AG08396 (cell line): Measurements from ENCODE around the gene HBB.

Experiments
- DNase-seq: peaks from one replicate; pipeline ENCODE4 v3.0.0; 2012; ENCODE audit warnings: low spot score, mixed read lengths

HBB gene

GRCh38 chr11:5247472-5248192, 20.8 kb upstream of the HBB start:
- DNase-seq = no peak

GRCh38 chr11:5246772-5247471, 20.1 kb upstream of the HBB start:
- no peak for DNase-seq

DNA sequence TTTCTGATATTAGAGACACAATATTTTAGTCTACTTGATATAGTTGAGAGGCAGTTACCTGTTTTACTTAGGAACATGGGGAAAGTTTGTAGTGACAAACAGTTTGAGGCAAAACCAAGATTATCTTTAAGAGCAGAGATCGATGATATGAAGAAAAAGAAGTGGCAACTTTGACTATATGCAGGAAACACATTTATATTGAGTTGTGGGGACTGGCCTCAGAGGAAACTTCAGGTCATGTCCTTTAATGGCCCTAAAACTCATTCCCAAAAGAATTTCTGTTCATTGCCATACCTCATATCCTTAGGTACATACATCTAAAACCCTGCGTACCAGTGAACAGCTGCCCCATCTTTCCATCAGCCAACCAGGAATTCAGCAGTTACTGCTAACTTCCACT, 18.3 kb upstream of the HBB start:
- DNase-seq = no peak

DNA sequence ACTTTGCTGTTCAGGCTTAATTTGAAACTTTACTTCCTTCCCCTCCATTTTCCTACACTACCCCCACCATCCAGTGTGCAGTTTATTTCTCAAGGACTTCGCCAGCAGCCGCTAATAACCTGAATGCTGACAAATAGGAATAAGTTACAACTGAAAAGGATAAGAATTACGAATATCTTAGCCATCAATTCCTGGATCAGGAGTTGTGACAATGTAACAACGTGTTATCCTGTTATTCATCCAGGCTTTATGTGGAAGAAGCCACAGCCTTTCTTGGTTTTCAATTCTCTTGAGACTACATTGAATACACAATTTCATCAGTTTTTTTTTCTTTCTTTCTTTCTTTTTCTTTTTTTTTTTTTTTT, 16.9 kb upstream of the HBB start:
- no peak for DNase-seq

- DNase-seq = no peak
These were observed 16.3 kb upstream of the HBB start for GRCh38 chr11:5242933-5243815.

DNA sequence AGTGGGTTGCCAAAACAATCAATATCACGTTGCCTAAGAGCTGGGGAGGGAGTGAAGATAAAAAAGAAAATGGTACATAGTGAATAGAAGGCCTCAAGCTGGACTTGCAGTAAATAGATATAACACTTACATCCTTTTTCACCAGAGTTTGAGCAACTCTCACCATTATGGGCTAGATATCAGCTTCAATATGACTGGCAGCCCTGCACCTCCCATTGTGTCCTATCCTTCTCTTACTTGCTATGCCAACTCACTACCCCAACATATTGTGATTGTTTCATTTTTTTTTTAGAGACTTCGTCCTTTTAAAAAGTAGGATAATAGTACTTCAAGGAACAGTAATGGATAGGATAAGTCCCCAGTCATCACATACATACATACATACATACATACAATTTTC, 15.3 kb upstream of the HBB start:
- no peak for DNase-seq

GRCh38 chr11:5241458-5241857, 14.6 kb upstream of the HBB start:
- no peak for DNase-seq

- no peak for DNase-seq
These were observed 13.6 kb upstream of the HBB start for GRCh38 chr11:5240458-5240857.

GRCh38 chr11:5240056-5240455, 13.2 kb upstream of the HBB start:
- no peak for DNase-seq

DNA sequence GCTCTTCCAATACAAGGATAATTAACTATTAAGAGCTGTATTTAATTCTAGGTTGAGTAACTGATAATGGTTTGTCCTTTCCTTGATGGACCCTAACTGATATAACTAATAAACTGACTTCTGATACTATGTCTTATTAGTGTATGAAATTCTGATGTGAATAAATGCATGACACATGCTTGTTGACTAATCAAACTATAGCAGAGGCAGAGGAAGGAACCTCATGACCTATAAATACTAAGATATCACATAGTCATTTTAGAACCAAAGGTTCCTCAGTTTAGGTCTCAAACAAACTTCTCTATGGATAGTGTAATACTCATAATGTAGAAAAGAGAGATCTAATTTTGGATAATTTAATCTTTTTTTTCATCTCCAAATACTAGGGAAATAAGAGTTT, 12.2 kb upstream of the HBB start:
- no peak for DNase-seq

DNA sequence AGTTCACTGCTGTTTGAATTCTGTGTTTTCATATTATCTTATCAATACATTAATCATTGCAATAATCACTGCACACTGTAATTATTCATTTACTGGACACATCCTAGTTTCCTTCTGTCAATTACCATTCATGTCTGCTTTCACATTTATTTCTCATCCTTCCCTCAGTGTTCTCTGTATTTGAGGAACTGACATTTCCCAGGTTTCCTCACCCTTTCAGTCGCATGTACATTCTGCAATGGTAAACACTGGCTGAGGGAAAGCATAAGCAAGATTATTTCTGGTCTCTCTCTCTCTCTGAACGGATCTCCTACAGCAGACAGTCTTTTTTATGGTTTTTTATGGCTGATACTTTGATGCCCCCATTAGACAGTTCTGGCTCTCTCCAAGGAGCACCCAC, 11.6 kb upstream of the HBB start:
- no peak for DNase-seq

GRCh38 chr11:5237420-5237819, 10.5 kb upstream of the HBB start:
- DNase-seq = no peak

DNA sequence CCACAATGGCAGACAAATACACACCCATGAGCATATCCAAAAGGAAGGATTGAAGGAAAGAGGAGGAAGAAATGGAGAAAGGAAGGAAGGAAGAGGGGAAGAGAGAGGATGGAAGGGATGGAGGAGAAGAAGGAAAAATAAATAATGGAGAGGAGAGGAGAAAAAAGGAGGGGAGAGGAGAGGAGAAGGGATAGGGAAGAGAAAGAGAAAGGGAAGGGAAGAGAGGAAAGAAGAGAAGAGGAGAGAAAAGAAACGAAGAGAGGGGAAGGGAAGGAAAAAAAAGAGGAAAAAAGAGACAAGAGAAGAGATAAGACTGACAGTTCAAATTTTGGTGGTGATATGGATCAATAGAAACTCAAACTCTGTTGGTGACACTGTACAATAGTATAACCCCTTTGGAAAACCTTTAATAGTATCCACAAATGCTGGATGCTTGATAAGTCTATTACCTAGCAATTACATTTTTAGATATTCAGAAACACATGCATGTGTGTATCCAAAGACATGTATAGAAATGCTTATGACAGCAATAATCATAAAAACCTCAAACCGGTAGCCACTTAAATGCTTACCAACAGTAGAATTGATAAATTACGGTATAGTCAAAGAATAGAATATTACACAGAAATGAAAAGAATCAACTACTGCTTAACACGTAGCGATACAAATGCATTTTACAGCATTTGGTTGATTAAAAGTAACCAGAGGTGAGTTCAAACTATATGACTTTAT, 8.7 kb upstream of the HBB start:
- DNase-seq = no peak

DNA sequence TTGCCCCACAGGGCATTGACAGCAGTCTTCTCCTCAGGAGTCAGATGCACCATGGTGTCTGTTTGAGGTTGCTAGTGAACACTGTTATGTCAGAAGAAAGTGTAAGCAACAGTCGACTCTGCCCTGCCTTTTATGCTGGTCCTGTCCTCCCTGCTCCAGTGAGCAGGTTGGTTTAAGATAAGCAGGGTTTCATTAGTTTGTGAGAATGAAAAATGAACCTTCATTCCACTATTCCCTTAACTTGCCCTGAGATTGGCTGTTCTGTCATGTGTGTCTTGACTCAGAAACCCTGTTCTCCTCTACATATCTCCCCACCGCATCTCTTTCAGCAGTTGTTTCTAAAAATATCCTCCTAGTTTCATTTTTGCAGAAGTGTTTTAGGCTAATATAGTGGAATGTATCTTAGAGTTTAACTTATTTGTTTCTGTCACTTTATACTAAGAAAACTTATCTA, 7.5 kb upstream of the HBB start, which contains the start of gene HBD:
TSS of gene HBD (minus strand) at position 103 of the 454 bp plus-strand sequence. CDS start at position 53, 50 bp downstream.
- peak; percentile 60 for DNase-seq

DNA sequence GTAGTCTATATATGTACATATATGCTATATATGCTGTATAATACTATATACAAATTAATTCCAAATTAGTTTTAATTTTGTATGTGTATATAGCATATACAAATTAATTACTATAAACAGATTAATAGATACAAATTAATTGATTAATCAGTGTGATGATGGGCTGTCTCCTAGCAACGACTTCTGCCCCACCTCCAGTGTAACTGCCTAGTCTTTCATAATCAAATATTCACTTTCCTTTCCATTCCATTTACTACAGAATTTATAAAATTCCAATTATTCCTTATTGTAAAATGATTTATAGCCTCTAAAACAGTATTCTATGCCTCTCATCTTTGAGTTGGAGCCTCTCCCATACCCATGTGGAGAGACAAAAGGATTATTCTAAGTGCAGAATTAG, 6.4 kb upstream of the HBB start:
- DNase-seq = no peak

- no peak for DNase-seq
These were observed 6.0 kb upstream of the HBB start for GRCh38 chr11:5232821-5233220.

- no peak for DNase-seq
These were observed 5.3 kb upstream of the HBB start for GRCh38 chr11:5232176-5232575.

- DNase-seq = no peak
These were observed 4.2 kb upstream of the HBB start for GRCh38 chr11:5231111-5231510.

GRCh38 chr11:5230266-5230665, 3.4 kb upstream of the HBB start:
- DNase-seq = no peak

DNA sequence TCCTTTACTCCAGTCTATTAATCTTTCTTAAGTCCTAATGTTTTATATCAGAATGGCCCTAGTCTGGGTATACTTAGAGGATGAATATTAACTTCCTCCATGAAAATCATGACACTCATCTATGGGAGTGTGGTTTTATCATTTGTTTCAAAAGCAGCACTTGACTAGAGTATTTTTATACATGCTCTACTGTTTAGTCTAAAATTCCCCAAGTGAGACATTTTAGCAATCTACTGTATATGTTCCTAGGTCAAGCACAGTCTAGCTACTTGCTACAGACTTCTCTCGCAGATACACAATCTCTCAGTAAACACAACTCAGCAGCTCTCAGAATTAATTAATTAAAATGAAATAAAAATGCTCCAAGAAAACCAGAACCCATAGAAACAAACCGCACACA, 2.9 kb upstream of the HBB start:
- DNase-seq = no peak

- DNase-seq = no peak
These were observed 2.5 kb upstream of the HBB start for GRCh38 chr11:5229356-5229755.

DNA sequence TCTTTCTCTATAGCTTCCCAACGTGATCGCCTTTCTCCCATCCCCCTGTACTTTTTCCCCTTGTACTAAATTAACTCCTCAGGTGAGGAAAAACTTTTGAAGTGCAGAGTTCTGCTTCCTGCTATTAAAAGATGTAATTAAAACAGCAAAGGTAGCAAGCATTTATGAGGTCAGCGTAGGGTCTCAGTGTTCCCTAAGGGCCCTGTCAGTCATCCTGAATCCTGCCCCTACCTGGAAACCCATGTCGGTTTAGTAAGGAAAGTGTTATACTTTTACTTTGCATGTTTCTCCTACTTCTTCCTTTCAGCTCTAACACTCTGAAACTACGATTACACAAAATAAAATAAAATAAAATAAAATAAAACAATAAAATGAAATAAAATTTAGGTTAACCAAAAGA, 1.3 kb upstream of the HBB start:
- no peak for DNase-seq
